Epidermal melanocyte (primary cell): Measurements from ENCODE around the gene B3GNT5.

ENCODE experiments used
- DNase-seq: peaks from one replicate; pipeline ENCODE4 v3.0.0; 2011; ENCODE audit warnings: low spot score; ENCODE audit not compliant: insufficient read length

B3GNT5 gene

GRCh38 chr3:183252973-183253527, at the start of gene B3GNT5:
B3GNT5 (plus strand) TSS chr3:183253253; CDS start chr3:183269799, 16,546 bp downstream.
- no peak for DNase-seq

GRCh38 chr3:183203670-183204069, 49.4 kb upstream of the B3GNT5 start:
- DNase-seq: no peak

GRCh38 chr3:183208260-183208659, 44.8 kb upstream of the B3GNT5 start:
- no peak for DNase-seq

- no peak for DNase-seq
Observed at GRCh38 chr3:183208800-183209199, 44.3 kb upstream of the B3GNT5 start.

- no peak for DNase-seq
Observed at GRCh38 chr3:183210341-183210740, 42.7 kb upstream of the B3GNT5 start.

GRCh38 chr3:183210862-183211341, 42.2 kb upstream of the B3GNT5 start:
- no peak for DNase-seq

- DNase-seq: no peak
Observed at GRCh38 chr3:183211352-183211751, 41.7 kb upstream of the B3GNT5 start.

GRCh38 chr3:183212096-183212495, 41.0 kb upstream of the B3GNT5 start:
- DNase-seq: no peak

- no peak for DNase-seq
Observed at GRCh38 chr3:183212565-183212964, 40.5 kb upstream of the B3GNT5 start.

- no peak for DNase-seq
Observed at GRCh38 chr3:183213415-183214276, 39.4 kb upstream of the B3GNT5 start.

- DNase-seq: no peak
Observed at GRCh38 chr3:183214277-183214612, 38.8 kb upstream of the B3GNT5 start.

- DNase-seq: no peak
Observed at GRCh38 chr3:183215591-183216202, 37.4 kb upstream of the B3GNT5 start.

GRCh38 chr3:183217548-183218332, 35.3 kb upstream of the B3GNT5 start:
- no peak for DNase-seq

- DNase-seq: no peak
Observed at GRCh38 chr3:183218826-183219225, 34.2 kb upstream of the B3GNT5 start.

- no peak for DNase-seq
Observed at GRCh38 chr3:183220828-183221227, 32.2 kb upstream of the B3GNT5 start.

- DNase-seq: no peak
Observed at GRCh38 chr3:183222631-183223235, 30.3 kb upstream of the B3GNT5 start.

- no peak for DNase-seq
Observed at GRCh38 chr3:183224180-183224970, 28.7 kb upstream of the B3GNT5 start.

- no peak for DNase-seq
Observed at GRCh38 chr3:183226333-183226890, 26.6 kb upstream of the B3GNT5 start.

- DNase-seq: no peak
Observed at GRCh38 chr3:183227586-183227985, 25.5 kb upstream of the B3GNT5 start.

GRCh38 chr3:183229178-183229577, 23.9 kb upstream of the B3GNT5 start:
- DNase-seq: no peak
